HG03175 (cell line): ENCODE measurements around the gene TAF5.
"Not testable (repeated sequence)": the region's sequence is repeated elsewhere in the genome, so short reads cannot be mapped to it uniquely, and the experiment has no call there.

Experiments
- ATAC-seq: cut with Tn5 transposase; IDR thresholded peaks from one replicate; pipeline ENCODE4 v1.9.1; 2021; ENCODE audit warnings: mild to moderate bottlenecking, moderate library complexity; ENCODE audit not compliant: unreplicated experiment

TAF5 gene

GRCh38 chr10:103367782-103368518, at the start of gene TAF5:
TAF5 (plus strand) TSS chr10:103367976; CDS start chr10:103367990, 14 bp downstream.
- ATAC-seq: peak; percentile 58

GRCh38 chr10:103327906-103328305, 39.9 kb upstream of the TAF5 start:
- ATAC-seq: no peak

DNA sequence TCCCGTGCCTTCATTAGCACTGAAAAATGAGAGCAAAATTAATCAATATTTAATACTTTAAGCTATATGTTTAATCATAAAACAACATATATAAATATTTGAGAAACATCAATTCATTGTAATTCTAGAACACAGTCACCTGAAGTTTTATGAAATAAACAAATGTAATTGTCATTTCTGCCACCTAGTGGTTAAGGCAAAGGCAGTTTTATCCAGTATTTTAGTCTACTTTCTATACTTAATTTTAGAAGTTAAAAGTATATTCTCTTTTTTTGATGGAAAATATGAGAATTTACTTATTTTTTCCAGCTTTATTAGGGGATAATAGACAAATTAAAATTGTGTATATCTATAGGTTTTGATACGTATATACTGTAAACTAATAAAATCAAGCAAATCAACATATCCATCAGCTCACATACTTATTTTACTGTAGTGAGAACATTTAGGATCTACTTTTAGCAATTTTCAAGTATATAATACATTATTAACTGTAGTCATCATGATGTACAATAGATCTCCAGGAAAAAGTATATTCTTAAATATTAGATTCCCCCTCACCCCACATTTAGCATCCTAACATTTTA, 33.7 kb upstream of the TAF5 start:
- ATAC-seq: no peak

DNA sequence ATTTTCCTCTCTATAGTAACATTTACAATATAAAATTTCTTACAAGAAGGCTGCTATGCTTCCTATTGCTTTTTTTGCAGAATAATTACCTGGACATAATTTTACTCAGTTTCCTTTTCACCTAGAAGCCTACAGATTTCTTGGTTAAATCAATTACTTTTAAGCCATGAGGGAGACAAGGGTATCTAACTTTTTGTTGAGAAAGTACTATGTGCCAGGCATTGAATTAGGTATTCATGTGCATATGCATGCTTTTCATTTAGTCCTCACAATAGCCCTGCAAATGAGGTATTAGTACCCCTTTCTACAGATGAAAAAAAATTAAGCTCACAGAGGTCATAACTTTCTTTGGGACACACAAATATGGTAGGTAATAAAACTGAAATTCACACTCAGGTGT, 33.2 kb upstream of the TAF5 start:
- no peak for ATAC-seq

DNA sequence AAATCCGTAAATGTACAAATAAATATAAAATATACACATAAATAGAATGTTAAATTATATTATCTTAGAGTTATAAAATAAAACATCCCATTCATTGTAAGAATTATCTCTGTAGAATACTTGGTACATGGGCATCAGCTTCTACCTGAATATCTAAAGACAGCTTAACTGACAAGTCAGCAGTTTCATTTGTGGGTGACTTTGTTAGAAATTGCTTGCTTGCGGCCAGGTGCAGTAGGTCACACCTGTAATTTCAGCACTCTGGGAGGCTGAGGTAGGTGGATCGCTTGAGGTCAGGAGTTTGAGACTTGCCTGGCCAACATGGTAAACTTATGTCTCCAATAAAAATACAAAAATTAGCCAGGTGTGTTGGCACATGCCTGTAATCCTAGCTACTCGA, 31.4 kb upstream of the TAF5 start:
- ATAC-seq: no peak

DNA sequence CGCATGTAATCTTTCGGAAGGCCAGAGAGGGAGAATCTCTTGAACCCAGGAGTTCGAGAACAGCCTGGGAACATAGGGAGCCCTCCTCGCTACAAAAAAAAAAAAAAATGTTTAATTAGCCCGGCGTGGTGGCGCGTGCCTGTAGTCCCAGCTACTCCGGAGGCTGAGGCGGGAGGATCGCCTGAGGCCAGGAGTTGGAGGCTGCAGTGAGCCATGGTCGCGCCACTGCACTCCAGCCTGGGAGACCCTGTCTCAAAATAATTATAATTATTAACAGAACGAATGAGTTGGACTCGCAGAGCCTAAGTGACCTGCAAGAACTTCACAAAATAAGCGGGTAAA, 17.6 kb upstream of the TAF5 start:
- ATAC-seq: no peak

DNA sequence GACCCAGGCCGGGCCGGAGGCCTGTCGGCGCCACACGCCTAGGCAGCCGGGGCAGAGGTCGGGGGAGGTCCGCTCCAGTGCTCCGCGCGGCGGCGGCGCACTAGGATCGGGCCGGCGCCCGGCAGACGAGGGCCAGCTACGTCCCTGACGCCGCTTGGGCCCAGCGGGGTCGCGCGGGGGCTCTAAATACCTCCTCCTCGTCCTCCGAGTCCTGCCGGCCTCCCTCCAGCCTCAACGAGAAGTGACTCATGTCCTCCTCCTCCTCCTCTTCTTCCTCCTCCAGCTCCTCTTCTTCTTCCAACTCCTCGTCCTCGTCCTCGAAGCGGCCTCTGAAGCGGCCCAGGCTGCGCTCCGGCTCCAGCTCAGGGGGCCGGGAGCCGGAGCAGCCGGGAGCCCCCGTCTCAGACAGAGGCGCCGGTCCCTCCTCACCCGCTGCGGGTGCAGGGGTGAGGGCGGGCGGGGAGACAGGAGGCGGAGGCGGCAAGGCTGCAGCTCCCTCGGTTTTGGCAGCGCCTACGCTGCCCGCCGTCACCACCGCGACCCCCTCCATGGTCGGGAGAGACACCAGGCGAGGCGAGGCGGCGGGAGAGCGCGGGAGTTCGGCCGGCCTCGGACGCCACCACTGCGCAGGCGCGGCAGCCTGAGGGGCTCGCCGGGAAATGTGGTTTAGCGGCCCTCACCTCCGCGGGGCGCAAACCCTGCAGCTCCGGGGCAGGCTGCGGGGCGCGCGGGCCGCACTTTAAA, 17.1 kb upstream of the TAF5 start, which contains the start of gene PCGF6:
Gene PCGF6 (minus strand): TSS at position 624 of the 744 bp plus-strand sequence. CDS start 74 bp downstream, at position 550.
- peak; percentile 84 for ATAC-seq

GRCh38 chr10:103353281-103353680, 14.5 kb upstream of the TAF5 start:
- no peak for ATAC-seq

GRCh38 chr10:103354567-103354966, 13.2 kb upstream of the TAF5 start:
- not testable (repeated sequence) for ATAC-seq

DNA sequence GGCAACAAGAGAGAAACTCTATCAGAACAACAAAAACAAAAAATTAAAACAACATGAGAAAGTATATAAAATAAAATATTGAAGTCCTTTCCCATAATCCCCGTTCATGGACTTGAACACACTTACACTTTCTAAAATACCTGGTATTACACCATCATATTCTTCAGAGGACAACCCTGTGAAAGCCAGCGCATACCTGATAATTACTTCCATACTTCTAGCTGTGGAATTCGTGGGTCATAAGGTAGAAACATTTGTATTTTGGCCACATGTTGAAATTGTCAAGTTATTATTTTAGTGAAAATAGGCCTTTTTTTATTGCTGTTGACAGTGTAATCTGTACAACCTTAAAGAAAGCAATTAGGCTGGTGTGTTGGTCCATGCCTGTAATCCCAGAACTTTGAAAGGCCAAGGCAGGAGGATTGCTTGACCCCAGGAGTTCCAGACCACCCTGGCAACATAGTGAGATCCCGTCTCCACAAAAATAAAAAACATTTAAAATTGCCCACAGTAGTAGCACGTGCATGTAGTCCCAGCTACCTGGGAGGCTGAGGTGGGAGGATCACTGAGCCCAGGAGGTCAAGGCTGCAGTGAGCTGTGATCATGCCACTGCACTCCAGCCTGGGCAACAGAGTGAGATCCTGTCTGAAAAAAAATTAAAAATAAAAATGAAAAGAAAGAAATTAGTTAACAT, 11.7 kb upstream of the TAF5 start:
- ATAC-seq: no peak

GRCh38 chr10:103359493-103359892, 8.3 kb upstream of the TAF5 start:
- ATAC-seq: not testable (repeated sequence)

DNA sequence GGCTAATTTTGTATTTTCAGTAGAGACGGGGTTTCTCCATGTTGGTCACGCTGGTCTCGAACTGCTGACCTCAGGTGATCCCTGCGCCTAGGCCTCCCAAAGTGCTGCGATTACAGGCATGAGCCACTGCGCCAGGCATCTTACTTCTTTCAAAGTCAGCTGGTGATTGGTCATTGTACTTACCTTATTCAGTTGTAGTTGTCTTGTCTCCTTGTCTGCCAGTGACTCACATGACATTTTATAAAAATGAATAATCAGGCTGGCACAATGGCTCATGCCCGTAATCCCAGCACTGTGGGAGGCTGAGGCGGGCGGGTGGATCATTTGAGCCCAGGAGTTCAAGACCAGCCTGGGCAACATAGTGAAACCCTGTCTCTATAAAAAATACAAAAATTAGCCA, 7.0 kb upstream of the TAF5 start:
- ATAC-seq: not testable (repeated sequence)

DNA sequence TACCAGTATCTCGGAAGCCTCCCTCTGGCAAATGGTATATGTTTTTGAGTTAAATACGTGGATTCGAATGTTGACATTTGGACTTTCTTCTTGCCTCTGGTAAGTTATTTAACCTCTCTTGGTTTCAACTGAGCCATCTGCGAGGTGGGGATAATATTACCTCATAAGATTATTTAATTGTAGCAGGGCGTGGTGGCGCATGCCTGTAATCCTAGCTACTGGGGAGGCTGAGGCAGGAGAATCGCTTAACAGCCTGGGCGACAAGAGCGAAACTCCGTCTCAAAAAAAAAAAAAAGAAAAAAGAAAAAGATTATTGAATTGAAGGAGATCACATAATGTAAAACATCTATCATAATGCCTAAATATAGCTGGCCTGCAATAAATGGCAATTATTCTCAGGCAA, 396 bp upstream of the TAF5 start:
- no peak for ATAC-seq

GRCh38 chr10:103373544-103373943, 5.8 kb downstream of the TAF5 start:
- no peak for ATAC-seq

DNA sequence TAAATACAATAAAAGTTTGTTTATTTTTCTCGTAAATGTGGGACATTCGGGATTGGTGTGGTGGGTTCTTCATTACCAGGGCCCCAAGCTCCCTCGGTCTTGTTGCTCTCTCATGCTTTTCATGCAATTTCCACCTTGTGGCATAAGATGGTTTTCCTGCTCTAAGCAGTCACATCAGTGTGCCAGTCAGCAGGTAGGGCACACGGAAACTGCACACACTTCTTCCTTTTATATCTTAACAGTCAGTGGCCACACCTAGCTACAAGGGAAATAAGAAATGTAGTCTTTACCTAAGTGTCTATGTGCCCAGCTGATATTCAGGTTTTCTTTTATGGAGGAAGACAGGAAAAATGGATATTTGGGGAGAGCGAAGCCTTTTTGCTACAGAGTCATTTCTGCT, 6.5 kb downstream of the TAF5 start:
- ATAC-seq: no peak

GRCh38 chr10:103382769-103383168, 15.0 kb downstream of the TAF5 start:
- peak; percentile 50 for ATAC-seq

- ATAC-seq: no peak
These were observed 26.4 kb downstream of the TAF5 start for GRCh38 chr10:103394180-103394579.

GRCh38 chr10:103395754-103396066, 27.9 kb downstream of the TAF5 start:
- no peak for ATAC-seq

DNA sequence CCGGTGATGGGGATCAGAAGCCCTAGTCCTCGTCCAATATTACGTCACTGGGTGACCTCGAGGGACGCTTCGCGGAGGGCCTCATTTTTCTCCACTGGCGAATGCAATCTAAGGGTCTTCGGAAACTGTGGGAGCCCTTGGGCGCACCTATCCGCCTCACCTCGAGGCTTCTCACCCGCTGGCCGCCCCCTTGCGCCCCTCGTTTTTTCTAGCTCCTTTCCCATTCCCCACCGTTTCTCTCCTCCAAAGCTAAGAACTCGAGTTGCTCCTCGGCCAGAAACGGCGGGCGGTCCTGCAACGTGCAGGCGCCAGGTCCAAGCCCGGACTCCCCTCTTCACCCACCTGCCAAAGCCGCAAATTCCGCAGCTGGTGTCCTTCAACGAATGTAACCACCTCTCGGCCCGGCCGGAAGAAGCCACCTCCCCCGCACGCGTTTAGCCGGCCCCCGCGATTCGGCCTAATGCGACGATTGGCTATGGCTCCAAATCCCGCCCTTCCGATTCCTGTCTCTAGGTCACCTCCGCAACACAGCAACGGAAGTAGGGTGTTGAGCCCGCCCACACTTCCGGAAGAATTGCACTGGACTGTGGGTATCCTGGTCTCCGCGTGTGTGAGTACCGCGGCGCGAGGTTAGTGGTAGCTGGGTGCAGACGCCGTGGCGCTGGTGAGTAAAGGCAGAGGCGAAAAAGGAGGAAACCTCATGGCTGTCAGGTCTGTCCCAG, 28.5 kb downstream of the TAF5 start, which contains the start of the genes ATP5MK and PDCD11:
Gene ATP5MK (minus strand): TSS at position 409 of the 722 bp plus-strand sequence. CDS start 4,018 bp downstream, outside the sequence.
Gene PDCD11 (plus strand): TSS at position 560 of the 722 bp plus-strand sequence. CDS start 1,801 bp downstream, outside the sequence.
- ATAC-seq: peak; percentile 99

DNA sequence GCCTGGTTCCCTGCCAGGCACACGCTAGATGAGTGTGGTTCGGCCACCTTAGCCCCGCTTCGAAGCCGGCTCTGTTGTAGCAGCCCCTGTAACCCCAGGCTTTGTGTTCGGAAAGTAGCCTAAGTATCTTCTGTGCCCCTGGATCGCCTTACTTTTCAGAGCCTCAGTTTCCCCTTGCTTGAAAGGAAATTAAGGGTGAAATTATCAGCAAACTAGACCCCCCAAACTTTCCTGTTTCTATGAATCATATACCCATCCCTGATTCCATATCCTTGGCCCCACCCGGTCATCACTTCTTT, 29.0 kb downstream of the TAF5 start:
- ATAC-seq: peak; percentile 1
